Fibroblast of mammary gland (primary cell): Measurements from ENCODE around the gene FBXL16.

Source experiments
- DNase-seq: peaks from one replicate; pipeline ENCODE4 v3.0.0-alpha.2; 2010; ENCODE audit warnings: low read depth
- H3K4me3 ChIP-seq: 2 replicates; pipeline ENCODE4 v1.5.1; 2011; ENCODE audit warnings: low read depth, mild to moderate bottlenecking, low read length, moderate library complexity; ENCODE audit not compliant: control insufficient read depth
- CTCF ChIP-seq: conservative IDR thresholded peaks from 2 replicates; pipeline ENCODE4 v1.5.1; 2011; ENCODE audit warnings: low read depth, low read length, inconsistent platforms; ENCODE audit not compliant: control insufficient read depth, insufficient read depth

FBXL16 gene

GRCh38 chr16:729768-730665, 24.4 kb upstream of the FBXL16 start:
- no peak for DNase-seq
- no peak overlapping the region for H3K4me3 ChIP-seq
- TF ChIP-seq CTCF = no peak

- peak overlapping the region; percentile 33 for H3K4me3 ChIP-seq
- no peak for DNase-seq
- TF ChIP-seq CTCF = no peak
These were observed 23.5 kb upstream of the FBXL16 start for GRCh38 chr16:728890-729744.

GRCh38 chr16:728131-728889, 22.7 kb upstream of the FBXL16 start:
- DNase-seq = peak; percentile 79
- no peak for TF ChIP-seq CTCF

GRCh38 chr16:727291-727977, 21.8 kb upstream of the FBXL16 start:
- no peak for DNase-seq

More at GRCh38 chr16:728131-728889, 22.7 kb upstream of the FBXL16 start:
- H3K4me3 ChIP-seq = peak overlapping the region; percentile 33

GRCh38 chr16:726438-727290, 21.1 kb upstream of the FBXL16 start, which contains the start of the genes CCDC78 and HAGHL:
TSS of gene CCDC78 (minus strand) at chr16:726443. CDS start at chr16:726367, 76 bp downstream.
TSS of gene HAGHL (plus strand) at chr16:727106. CDS start at chr16:727510, 404 bp downstream.
- peak within 1 kb of the TSS; percentile 47 for H3K4me3 ChIP-seq
- TF ChIP-seq CTCF = no peak

More at GRCh38 chr16:727291-727977, 21.8 kb upstream of the FBXL16 start:
- peak overlapping the region; percentile 47 for H3K4me3 ChIP-seq
- TF ChIP-seq CTCF = no peak

More at GRCh38 chr16:726438-727290, 21.1 kb upstream of the FBXL16 start, which contains the start of the genes CCDC78 and HAGHL:
- peak; percentile 32 for DNase-seq
